Adrenal gland (tissue), 12 donors: Measurements from ENCODE around the gene SLC48A1. TPM values are rescaled to one million over a fixed set of nuclear protein-coding genes. Genes with fewer than 3 reads are reported as not detected.

Experiments used
- DNase-seq, 7 donors: peaks; one replicate each; pipeline ENCODE4 v3.0.0-alpha.2; 2019 to 2020
- H3K27ac ChIP-seq, 5 donors: fragments of 200-600 bp; sonication (generic) in 4 of 5; 1 replicate in 3 of 5; 2 replicates in 2 of 5; pipeline versions ENCODE4 v1.5.1 to v1.8.0; 2016 to 2020; ENCODE audit warnings: mild to moderate bottlenecking in 1 of 5
- H3K27me3 ChIP-seq: fragments of 200-600 bp; 2 replicates; pipeline ENCODE4 v1.8.0; 2021
- H3K36me3 ChIP-seq, 2 donors: fragments of 200-600 bp; replicated peaks in 1 of 2; 1 replicate in 1 of 2; 2 replicates in 1 of 2; pipeline versions ENCODE4 v1.5.1 to v1.8.0; 2018 to 2022
- H3K4me1 ChIP-seq, 2 donors: fragments of 200-600 bp; replicated peaks in 1 of 2; 1 replicate in 1 of 2; 2 replicates in 1 of 2; pipeline versions ENCODE4 v1.5.1 to v1.8.0; 2018 to 2021
- H3K4me3 ChIP-seq, 4 donors: fragments of 200-600 bp; sonication (generic) in 3 of 4; one replicate each; pipeline ENCODE4 v1.5.1; 2016 to 2018
- H3K9me3 ChIP-seq, 3 donors: fragments of 200-600 bp; sonication (generic) in 1 of 3; replicated peaks in 1 of 3; 1 replicate in 2 of 3; 2 replicates in 1 of 3; pipeline versions ENCODE4 v1.5.1 to v1.8.0; 2016 to 2021
- POLR2A ChIP-seq, 2 donors: fragments of 450-650 bp; IDR thresholded peaks; one replicate each; pipeline ENCODE4 v1.6.1; 2017; ENCODE audit warnings: antibody characterized with exemption in 2 of 2, mild to moderate bottlenecking in 2 of 2, moderate library complexity in 1 of 2
- WGBS, 4 donors: extraction: QIAGEN DNeasy Blood & Tissue Kit in 2 of 4; methylation state at CpG; one replicate each; pipeline versions ENCODE4 v1.1.5 to v1.1.7; 2013 to 2017; 5-methylcytosine and 5-hydroxymethylcytosine counted together
- intact Hi-C, 2 donors: fragments of 100-400 bp; cut with DNase I; formaldehyde crosslinking; loops; one replicate each; pipeline versions ENCODE4 v1.14.1 to v1.15.0; 2022 to 2023
- polyA plus RNA-seq, 3 donors: library from polyadenylated mRNA; stranded (reverse); fragments of 200-250 nt in 2 of 3; fragments of 350-450 nt in 1 of 3; fragmentation: Illumina TruSeq in 1 of 3; extraction: RNeasy Lipid Tissue Mini Kit (QIAGEN cat#74804) in 1 of 3; gene quantifications; one replicate each; pipeline ENCODE4 v1.2.3, GENCODE V29; 2013 to 2014
- total RNA-seq, 9 donors: library from RNA; depleted of rRNA in 4 of 9; stranded (reverse); fragments of >200 nt in 4 of 9; fragments of 120-200 nt in 1 of 9; fragmentation: NEBNext Ultra II Directional in 1 of 9; extraction: Animal tissue kit (Norgen Biotek cat#: 25700) in 1 of 9; gene quantifications; one replicate each; pipeline versions ENCODE4 v1.1.0 to v1.2.4, GENCODE V29; 2013 to 2023
- TF ChIP-seq, protein P1 (sequence below), 6 experiments: fragments of 450-650 bp in 4 of 6; fragments of 200-600 bp in 2 of 6; sonication (generic) in 1 of 6; IDR thresholded peaks; 1 replicate in 5 of 6; 2 replicates in 1 of 6; pipeline versions ENCODE4 v1.5.1 to v1.8.0; 2016 to 2021; ENCODE audit warnings: antibody characterized with exemption in 6 of 6, mild to moderate bottlenecking in 2 of 6, moderate library complexity in 1 of 6
- donor health status: healthy with polysubstance abuse.
- donor health status: Bipolar disorder and iron deficiency.
- donor health status: DM: yes; HTN: yes; CAD: no.
- donor health status: DM: no; HTN: no; CAD: no.
- donor health status: DM: no; HTN: no; CAD: no.
- donor health status: DM: yes; HTN: yes; CAD: no.

Gene SLC48A1
- total and polyA plus RNA-seq, 12 donors, result 8.5 to 91.9 (median 57.5) TPM

DNA sequence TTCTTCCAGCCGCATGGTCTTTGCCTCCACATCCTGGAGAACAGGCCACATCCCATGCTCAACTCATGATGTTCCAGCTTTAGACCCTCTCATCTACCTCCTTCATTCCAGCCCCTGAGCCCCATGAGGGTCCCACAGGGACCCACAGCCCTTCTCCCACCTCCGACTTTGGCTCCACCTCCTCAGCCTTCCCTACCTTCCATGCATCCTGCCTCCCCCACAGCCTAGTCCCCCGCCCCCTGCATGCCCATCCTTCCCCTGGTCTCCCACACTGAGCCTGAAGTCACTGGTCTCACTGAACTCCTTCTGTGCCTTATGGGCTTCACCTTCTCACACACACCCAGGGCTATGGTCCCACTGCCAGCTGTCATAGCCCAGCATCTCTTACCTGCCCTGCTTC lies 24.1 kb upstream of the SLC48A1 start:
- intact Hi-C loops, result loop anchor here in 1 of 2 donors (10.0 kb wide), 1 partner anchor 196 kb away; no protein-coding TSS in a partner anchor
- no peak overlapping the region for H3K27ac ChIP-seq
- no peaks in the 10 kb centered on the region for H3K36me3 ChIP-seq
- DNase-seq, result no peak
- no peaks in the 10 kb centered on the region for H3K9me3 ChIP-seq
- TF ChIP-seq, protein P1, sequence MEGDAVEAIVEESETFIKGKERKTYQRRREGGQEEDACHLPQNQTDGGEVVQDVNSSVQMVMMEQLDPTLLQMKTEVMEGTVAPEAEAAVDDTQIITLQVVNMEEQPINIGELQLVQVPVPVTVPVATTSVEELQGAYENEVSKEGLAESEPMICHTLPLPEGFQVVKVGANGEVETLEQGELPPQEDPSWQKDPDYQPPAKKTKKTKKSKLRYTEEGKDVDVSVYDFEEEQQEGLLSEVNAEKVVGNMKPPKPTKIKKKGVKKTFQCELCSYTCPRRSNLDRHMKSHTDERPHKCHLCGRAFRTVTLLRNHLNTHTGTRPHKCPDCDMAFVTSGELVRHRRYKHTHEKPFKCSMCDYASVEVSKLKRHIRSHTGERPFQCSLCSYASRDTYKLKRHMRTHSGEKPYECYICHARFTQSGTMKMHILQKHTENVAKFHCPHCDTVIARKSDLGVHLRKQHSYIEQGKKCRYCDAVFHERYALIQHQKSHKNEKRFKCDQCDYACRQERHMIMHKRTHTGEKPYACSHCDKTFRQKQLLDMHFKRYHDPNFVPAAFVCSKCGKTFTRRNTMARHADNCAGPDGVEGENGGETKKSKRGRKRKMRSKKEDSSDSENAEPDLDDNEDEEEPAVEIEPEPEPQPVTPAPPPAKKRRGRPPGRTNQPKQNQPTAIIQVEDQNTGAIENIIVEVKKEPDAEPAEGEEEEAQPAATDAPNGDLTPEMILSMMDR (IDR thresholded peaks at IDR 0.05), result no peak
- TF ChIP-seq POLR2A (IDR thresholded peaks at IDR 0.05), result no peak
- WGBS, 4 donors, result 90 to 100% (median 96%) methylated on average over 3 of the region's 3 CpGs
- no peaks in the 10 kb centered on the region for H3K4me1 ChIP-seq
- H3K4me3 ChIP-seq, result no peak overlapping the region
- no peaks in the 10 kb centered on the region for H3K27me3 ChIP-seq

DNA sequence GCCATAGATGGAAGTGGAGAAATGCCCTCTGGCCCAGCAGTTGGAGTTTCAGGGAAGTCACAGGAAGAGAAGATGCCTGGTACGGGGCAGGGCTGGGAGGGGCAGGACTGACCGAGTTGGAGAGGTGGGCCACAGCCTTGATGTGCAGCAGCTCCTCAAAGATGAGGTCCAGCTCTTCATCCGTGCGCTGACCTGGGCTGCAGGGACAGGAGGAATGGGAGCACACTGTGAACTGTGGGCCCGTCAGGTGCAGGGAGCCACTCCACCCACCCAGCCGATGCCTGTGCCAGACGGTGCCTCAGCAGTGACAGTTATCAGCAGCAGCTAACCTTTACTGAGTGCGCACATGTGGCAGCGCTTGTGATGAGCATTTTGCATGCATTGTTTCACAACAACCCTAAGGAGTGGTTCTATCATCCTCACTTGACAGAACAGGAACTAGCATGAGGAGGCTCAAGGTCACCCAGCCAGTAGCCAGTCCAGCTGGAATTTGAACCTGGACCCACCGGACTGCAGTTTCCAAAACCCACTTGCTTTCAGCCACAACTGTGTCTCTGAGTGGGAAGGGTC lies 22.7 kb upstream of the SLC48A1 start:
- H3K4me1 ChIP-seq, result no peaks in the 10 kb centered on the region
- TF ChIP-seq, protein P1 (IDR thresholded peaks at IDR 0.05), result no peak
- no peak for TF ChIP-seq POLR2A (IDR thresholded peaks at IDR 0.05)
- no peak for DNase-seq

DNA sequence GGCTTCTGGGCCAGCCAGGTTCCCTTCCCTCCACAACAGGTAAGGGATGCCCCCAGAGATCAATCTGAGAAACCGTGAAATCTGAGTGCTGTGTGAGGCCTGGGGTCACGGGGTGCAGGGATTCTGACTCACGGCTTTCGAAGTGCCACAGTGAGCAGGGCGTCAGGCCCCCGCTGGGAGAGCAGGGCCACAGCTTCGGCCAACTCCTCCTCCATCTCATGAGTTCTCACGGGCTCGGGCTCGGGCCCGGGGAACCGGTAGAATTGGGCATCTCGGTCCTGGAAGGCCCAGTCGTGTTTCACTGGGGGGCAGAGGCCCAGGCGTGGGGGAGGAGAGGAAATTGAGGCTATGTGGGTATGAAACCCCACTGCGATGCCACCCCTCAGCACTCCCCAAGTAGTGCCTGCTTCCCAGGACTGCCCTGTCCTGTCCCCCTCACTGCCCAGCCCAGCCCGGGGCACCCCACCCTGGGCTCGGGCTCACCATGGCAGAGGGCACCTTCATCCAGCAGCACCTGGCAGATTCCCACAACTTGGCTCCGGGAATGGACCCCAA lies 22.0 kb upstream of the SLC48A1 start:
- intact Hi-C loops, result no loop called here
- no peak overlapping the region for H3K27ac ChIP-seq
- no peaks in the 10 kb centered on the region for H3K27me3 ChIP-seq
- 87 to 92% (median 88%) methylated on average over 8 to 19 of the region's 19 CpGs for WGBS, 4 donors
- no peak for DNase-seq
- H3K9me3 ChIP-seq, result no peaks in the 10 kb centered on the region
- no peaks in the 10 kb centered on the region for H3K36me3 ChIP-seq
- H3K4me1 ChIP-seq, result no peaks in the 10 kb centered on the region
- TF ChIP-seq POLR2A (IDR thresholded peaks at IDR 0.05), result no peak
- TF ChIP-seq, protein P1 (IDR thresholded peaks at IDR 0.05), result no peak
- no peak overlapping the region for H3K4me3 ChIP-seq

More for the DNA sequence above, 22.7 kb upstream of the SLC48A1 start:
- no peaks in the 10 kb centered on the region for H3K36me3 ChIP-seq
- 87 to 89% (median 87%) methylated on average over 8 to 10 of the region's 10 CpGs for WGBS, 4 donors
- intact Hi-C loops, result no loop called here
- no peaks in the 10 kb centered on the region for H3K9me3 ChIP-seq
- no peak overlapping the region for H3K27ac ChIP-seq
- H3K27me3 ChIP-seq, result no peaks in the 10 kb centered on the region
- H3K4me3 ChIP-seq, result no peak overlapping the region

DNA sequence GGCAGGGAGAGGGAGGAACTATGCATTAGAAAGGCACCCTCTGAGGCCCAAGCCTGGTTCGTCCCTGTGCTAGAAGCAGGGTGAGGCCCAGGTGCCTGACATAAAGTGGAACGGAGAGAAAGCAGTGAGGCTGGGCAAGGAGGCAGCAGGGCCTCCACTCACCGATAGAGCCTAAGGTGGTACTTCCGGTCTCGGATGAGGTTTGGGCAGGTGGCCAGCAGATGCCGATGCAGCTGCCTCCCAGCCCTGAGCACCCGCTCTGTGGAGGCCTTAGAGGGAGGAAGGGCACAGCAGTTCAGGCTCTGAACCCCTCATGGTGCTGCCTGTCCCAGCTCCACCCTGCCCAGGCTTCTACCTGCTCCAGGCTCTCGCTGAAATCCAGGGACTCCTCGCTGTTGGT lies 21.5 kb upstream of the SLC48A1 start:
- H3K27me3 ChIP-seq, result no peaks in the 10 kb centered on the region
- no peak overlapping the region for H3K27ac ChIP-seq
- TF ChIP-seq POLR2A (IDR thresholded peaks at IDR 0.05), result no peak
- TF ChIP-seq, protein P1 (IDR thresholded peaks at IDR 0.05), result no peak
- intact Hi-C loops, result no loop called here
- H3K36me3 ChIP-seq, result no peaks in the 10 kb centered on the region
- no peak overlapping the region for H3K4me3 ChIP-seq
- no peak for DNase-seq
- H3K9me3 ChIP-seq, result no peaks in the 10 kb centered on the region
- 88 to 94% (median 89%) methylated on average over 6 to 9 of the region's 9 CpGs for WGBS, 4 donors
- no peaks in the 10 kb centered on the region for H3K4me1 ChIP-seq
